Psoas muscle (tissue), 8 donors: Measurements from ENCODE around the gene TSC2. TPM values are rescaled to one million over a fixed set of nuclear protein-coding genes. Genes with fewer than 3 reads are reported as not detected.

Experiments used
- ATAC-seq, 4 donors: fragments of 200-7000 bp; cut with Tn5 transposase; one replicate each; pipeline ENCODE4 v1.9.1; 2020; ENCODE audit warnings: moderate library complexity in 3 of 4, mild to moderate bottlenecking in 2 of 4
- DNase-seq, 2 donors: peaks; one replicate each; pipeline ENCODE4 v3.0.0-alpha.2; 2020
- H3K27ac ChIP-seq: fragments of 200-600 bp; one replicate; pipeline ENCODE4 v1.8.0; 2022
- H3K27me3 ChIP-seq, 3 donors: fragments of 200-600 bp in 1 of 3; one replicate each; pipeline versions ENCODE4 v1.6.1 to v1.8.0; 2013 to 2022; ENCODE audit warnings: low read length in 2 of 3, mild to moderate bottlenecking in 2 of 3, moderate library complexity in 1 of 3; ENCODE audit not compliant: insufficient read depth in 3 of 3
- H3K36me3 ChIP-seq, 2 donors: fragments of 200-600 bp in 1 of 2; one replicate each; pipeline versions ENCODE4 v1.6.1 to v1.8.0; 2013 to 2022; ENCODE audit warnings: low read depth in 1 of 2, mild to moderate bottlenecking in 1 of 2, moderate library complexity in 1 of 2; ENCODE audit not compliant: insufficient read depth in 1 of 2
- H3K4me1 ChIP-seq: fragments of 200-600 bp; one replicate; pipeline ENCODE4 v1.8.0; 2022
- H3K4me3 ChIP-seq: fragments of 200-600 bp; one replicate; pipeline ENCODE4 v1.8.0; 2022; ENCODE audit warnings: mild to moderate bottlenecking
- H3K9me3 ChIP-seq: fragments of 200-600 bp; one replicate; pipeline ENCODE4 v1.8.0; 2022
- WGBS, 3 donors: extraction: QIAGEN DNeasy Blood & Tissue Kit; methylation state at CpG; one replicate each; pipeline versions ENCODE4 v1.1.6 to v1.1.7; 2013; 5-methylcytosine and 5-hydroxymethylcytosine counted together
- intact Hi-C, 2 donors: fragments of 100-400 bp; cut with DNase I; formaldehyde crosslinking; loops; one replicate each; pipeline versions ENCODE4 v1.11.0 to v1.14.2; 2022
- polyA plus RNA-seq, 3 donors: library from polyadenylated mRNA; stranded (reverse); fragments of 200-250 nt; gene quantifications; one replicate each; pipeline ENCODE4 v1.2.3, GENCODE V29; 2013
- total RNA-seq, 4 donors: library from RNA; stranded (reverse); fragmentation: NEBNext Ultra II Directional in 2 of 4; extraction: Animal tissue kit (Norgen Biotek cat#: 25700) in 2 of 4; gene quantifications; one replicate each; pipeline versions ENCODE4 v1.2.1 to v1.2.4, GENCODE V29; 2021 to 2023
- TF ChIP-seq, protein P1 (sequence below): fragments of 200-600 bp; IDR thresholded peaks from one replicate; pipeline ENCODE4 v1.8.0; 2022; ENCODE audit warnings: antibody characterized with exemption
- donor health status: healthy with polysubstance abuse.
- donor health status: DM: no; HTN: no; CAD: no; lungs with moderate emphysema.
- donor health status: Bipolar disorder and iron deficiency.
- donor health status: healthy.
- donor health status: DM: yes; HTN: yes; CAD: no.
- donor health status: DM: no; HTN: no; CAD: no.
- donor health status: DM: no; HTN: no; CAD: no.
- donor health status: DM: yes; HTN: yes; CAD: no.

Gene TSC2
- total and polyA plus RNA-seq, 7 donors = 27.8 to 89.9 (median 60.8) TPM

DNA sequence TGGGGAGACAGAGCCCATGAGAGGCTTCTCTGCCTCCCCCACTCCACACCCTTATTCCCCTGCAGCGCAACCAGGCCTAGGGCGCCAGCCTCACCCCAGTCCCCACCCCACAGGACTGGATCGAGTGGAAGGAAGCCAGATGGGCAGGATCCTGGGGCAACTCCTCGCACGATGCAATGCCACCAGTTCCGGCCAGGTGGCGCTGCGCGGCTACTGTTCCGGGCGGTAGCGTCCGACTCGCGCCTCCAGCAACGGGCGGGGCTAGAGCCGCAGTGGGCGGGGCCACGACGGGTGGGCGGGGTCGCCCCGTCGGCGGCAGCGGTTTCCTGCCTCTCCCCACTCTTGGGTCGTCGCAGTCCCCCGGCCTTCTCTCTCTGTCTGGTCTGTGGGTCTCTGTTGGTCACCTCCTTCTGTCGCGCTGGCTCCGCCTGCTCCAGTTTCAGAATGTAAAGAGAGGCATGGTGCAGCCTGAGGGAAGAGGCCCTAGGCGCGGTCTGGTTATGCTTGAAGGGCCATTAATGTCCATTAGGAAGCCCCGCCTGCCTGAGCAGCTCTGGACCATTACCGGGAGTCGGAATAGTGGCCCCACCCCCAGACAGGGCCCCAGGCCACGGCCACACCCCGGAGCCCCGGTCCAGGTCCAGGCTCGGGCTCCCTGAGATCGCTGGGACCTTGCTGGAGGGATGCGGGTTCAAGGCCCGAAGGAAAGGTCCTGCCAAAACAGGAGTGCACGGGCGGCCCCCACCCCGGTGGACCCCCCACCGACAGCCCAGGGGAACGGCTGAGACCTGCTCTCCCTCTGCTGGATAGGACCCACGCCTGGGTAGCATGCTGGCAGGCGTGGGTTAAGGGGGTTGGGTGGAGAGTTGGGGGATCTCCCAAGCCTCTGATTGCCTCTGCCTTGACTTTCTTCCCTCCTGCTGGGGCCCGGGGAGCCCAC, 24.4 kb upstream of the TSC2 start:
- H3K4me1 ChIP-seq = peaks cover 24% of the 10 kb centered on the region
- ATAC-seq (peak; percentile 88 to 94 (median 92)), DNase-seq (peak; percentile 93 to 96)
- WGBS, 3 donors = 13 to 18% (median 14%) methylated on average over 46 to 53 of the region's 53 CpGs
- TF ChIP-seq, protein P1, sequence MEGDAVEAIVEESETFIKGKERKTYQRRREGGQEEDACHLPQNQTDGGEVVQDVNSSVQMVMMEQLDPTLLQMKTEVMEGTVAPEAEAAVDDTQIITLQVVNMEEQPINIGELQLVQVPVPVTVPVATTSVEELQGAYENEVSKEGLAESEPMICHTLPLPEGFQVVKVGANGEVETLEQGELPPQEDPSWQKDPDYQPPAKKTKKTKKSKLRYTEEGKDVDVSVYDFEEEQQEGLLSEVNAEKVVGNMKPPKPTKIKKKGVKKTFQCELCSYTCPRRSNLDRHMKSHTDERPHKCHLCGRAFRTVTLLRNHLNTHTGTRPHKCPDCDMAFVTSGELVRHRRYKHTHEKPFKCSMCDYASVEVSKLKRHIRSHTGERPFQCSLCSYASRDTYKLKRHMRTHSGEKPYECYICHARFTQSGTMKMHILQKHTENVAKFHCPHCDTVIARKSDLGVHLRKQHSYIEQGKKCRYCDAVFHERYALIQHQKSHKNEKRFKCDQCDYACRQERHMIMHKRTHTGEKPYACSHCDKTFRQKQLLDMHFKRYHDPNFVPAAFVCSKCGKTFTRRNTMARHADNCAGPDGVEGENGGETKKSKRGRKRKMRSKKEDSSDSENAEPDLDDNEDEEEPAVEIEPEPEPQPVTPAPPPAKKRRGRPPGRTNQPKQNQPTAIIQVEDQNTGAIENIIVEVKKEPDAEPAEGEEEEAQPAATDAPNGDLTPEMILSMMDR = peak; percentile 96
- H3K9me3 ChIP-seq = no peaks in the 10 kb centered on the region
- H3K36me3 ChIP-seq = no peaks in the 10 kb centered on the region
- intact Hi-C loops = loop anchor here (2.0 to 5.0 kb wide), 2 partner anchors 117 to 129 kb away; no protein-coding TSS in a partner anchor
- peak overlapping the region; percentile 52 for H3K27ac ChIP-seq
- H3K27me3 ChIP-seq = peaks cover 0 to 27% (median 16%) of the 10 kb centered on the region in 3 donors
- peak overlapping the region; percentile 46 for H3K4me3 ChIP-seq

DNA sequence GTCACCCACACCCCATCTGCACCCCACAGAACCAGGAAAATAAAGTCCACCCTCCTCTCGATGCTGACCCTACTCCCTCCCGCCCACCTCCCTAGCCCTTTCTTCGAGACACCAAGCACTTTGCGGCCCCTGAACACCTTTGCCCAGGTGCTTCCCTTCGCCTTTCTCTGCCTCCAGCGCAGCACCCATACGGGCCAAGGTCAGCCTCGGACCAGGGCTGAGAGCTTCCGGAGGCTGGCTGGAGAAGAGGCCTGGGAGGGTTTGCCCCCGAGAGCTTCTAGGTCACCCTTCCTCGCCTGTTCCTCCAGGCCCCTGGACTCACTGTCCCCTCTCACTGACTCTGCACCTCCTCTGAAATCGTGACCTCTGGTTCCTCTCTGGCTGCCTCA, 23.8 kb upstream of the TSC2 start:
- WGBS, 3 donors = 82 to 85% (median 83%) methylated on average over 11 to 12 of the region's 12 CpGs
- TF ChIP-seq, protein P1 = no peak
- Histone ChIP-seq H3K4me3 (peak overlapping the region; percentile 46), H3K27ac (peak overlapping the region; percentile 52), H3K36me3 (no peaks in the 10 kb centered on the region), H3K9me3 (no peaks in the 10 kb centered on the region), H3K27me3 (peaks cover 0 to 27% (median 16%) of the 10 kb centered on the region in 3 donors), H3K4me1 (peaks cover 24% of the 10 kb centered on the region)
- ATAC-seq = no peak
- no peak for DNase-seq
- intact Hi-C loops = loop anchor here in 1 of 2 donors (5.0 kb wide), 1 partner anchor 128 kb away; no protein-coding TSS in a partner anchor

DNA sequence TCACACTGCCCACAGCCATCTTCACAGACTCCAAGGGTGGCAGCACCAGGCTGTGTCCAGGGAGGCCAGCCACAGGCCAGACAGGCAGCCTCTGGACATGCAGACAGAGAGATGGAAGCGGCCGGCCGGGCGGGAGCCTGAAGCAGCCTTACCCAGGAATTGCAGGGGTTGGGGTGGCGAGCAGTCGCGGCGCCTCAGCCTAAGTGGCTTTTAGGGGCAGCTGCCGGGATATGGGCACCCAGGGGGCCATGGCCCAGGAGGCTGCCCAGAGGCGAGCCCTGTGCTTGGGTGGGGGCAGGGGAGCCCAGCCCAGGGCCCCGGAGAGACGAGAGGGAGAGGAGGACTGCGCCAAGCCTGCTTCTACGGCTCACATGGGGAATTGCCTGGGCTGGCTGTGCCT, 22.5 kb upstream of the TSC2 start:
- Histone ChIP-seq H3K4me1 (peaks cover 24% of the 10 kb centered on the region), H3K9me3 (no peaks in the 10 kb centered on the region), H3K27ac (no peak overlapping the region), H3K27me3 (peaks cover 0 to 15% (median 6%) of the 10 kb centered on the region in 3 donors), H3K36me3 (peaks cover 0 to 5% of the 10 kb centered on the region in 2 donors), H3K4me3 (no peak overlapping the region)
- no peak for DNase-seq
- TF ChIP-seq, protein P1 = no peak
- ATAC-seq = no peak
- intact Hi-C loops = no loop called here
- WGBS, 3 donors = 88 to 95% (median 93%) methylated on average over 11 to 14 of the region's 14 CpGs

DNA sequence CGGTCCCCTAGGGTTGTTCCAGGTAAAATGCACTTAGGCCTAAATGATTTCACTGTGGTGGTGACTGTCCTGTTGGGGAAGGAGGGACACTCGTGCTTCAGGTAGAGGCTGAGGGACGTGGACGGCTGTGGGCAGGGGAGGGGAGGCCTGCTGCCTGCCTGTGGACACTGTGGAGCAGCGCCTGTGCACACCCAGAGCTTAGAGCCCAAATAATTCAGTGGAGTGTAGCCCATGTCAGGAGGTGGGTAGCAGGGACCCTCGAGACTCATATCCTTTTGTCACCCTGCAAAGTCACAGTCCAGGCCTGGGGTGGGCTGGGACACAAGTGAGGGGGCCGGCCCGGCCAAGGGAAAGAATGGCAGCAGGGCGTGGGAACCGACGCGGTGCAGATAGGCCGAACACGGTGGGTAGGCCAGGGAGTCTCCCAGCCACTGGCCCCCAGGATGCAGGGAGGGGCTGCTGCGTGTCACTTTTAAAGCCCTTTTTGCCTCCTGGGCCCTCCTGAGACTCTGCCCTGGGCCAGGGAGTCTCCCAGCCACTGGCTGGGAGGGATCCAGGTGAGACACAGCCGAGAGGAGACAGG, 21.8 kb upstream of the TSC2 start:
- intact Hi-C loops = no loop called here
- TF ChIP-seq, protein P1 = no peak
- ATAC-seq = no peak
- H3K27me3 ChIP-seq = peaks cover 0 to 8% (median 3%) of the 10 kb centered on the region in 3 donors
- 74 to 91% (median 76%) methylated on average over 16 of the region's 16 CpGs for WGBS, 3 donors
- peak overlapping the region; percentile 70 for H3K27ac ChIP-seq
- peaks cover 0 to 5% of the 10 kb centered on the region in 2 donors for H3K36me3 ChIP-seq
- peak overlapping the region; percentile 64 for H3K4me3 ChIP-seq
- H3K4me1 ChIP-seq = peaks cover 24% of the 10 kb centered on the region
- no peak for DNase-seq
- H3K9me3 ChIP-seq = no peaks in the 10 kb centered on the region
